SU-DHL-6 (cell line): ENCODE data around the gene TRPM2.

ENCODE experiments used
- EZH2phosphoT487 ChIP-seq: fragments of 200-600 bp; sonication (generic), shearing (Covaris generic); conservative IDR thresholded peaks from 2 replicates; pipeline ENCODE4 v1.6.1; 2018; ENCODE audit warnings: mild to moderate bottlenecking, antibody characterized with exemption, low read length, moderate library complexity, mixed read lengths
- TF ChIP-seq, protein P1 (sequence below): fragments of 200-600 bp; sonication (generic); IDR thresholded peaks from one replicate; pipeline ENCODE4 v1.5.1; 2017; ENCODE audit warnings: antibody characterized with exemption, mild to moderate bottlenecking, low read length, moderate library complexity; ENCODE audit not compliant: insufficient read depth, poor library complexity, severe bottlenecking

DNA sequence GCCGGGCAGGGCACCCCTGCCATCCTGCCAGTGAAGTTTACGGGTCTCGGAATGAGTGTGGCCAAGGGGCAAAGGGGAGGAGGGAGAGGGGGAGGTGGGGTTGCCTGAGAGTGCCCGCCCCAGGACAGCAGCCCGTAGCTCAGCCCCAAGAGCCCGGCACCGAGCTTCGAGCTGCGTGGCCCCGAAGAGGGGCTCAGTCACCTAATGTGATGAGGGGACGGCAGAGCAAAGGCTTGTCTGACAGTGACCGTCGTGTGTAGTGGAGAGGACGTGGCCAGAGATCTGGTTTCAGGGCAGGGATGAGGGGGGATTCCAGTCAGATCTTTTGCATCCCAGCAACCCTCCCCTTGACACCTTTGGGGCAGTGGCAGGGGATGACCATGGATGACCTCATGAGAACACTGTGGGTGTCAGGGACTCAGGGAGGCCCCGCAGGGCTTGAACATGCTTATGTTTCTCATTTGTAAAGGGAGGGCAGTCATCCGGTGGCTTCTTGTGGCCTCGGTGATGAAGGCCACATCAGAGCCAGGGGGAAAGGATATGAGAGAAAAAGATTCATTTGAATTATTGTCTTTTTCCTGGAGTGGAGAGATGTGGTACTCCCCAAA, 1.1 kb upstream of the TRPM2 start:
- TF ChIP-seq, protein P1, sequence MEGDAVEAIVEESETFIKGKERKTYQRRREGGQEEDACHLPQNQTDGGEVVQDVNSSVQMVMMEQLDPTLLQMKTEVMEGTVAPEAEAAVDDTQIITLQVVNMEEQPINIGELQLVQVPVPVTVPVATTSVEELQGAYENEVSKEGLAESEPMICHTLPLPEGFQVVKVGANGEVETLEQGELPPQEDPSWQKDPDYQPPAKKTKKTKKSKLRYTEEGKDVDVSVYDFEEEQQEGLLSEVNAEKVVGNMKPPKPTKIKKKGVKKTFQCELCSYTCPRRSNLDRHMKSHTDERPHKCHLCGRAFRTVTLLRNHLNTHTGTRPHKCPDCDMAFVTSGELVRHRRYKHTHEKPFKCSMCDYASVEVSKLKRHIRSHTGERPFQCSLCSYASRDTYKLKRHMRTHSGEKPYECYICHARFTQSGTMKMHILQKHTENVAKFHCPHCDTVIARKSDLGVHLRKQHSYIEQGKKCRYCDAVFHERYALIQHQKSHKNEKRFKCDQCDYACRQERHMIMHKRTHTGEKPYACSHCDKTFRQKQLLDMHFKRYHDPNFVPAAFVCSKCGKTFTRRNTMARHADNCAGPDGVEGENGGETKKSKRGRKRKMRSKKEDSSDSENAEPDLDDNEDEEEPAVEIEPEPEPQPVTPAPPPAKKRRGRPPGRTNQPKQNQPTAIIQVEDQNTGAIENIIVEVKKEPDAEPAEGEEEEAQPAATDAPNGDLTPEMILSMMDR, result no peak
- TF ChIP-seq EZH2phosphoT487, result no peak
